HCT116 (cell line): Measurements from ENCODE around the gene MSL1. TPM values are rescaled to one million over a fixed set of nuclear protein-coding genes. Genes with fewer than 3 reads are reported as not detected.

ENCODE experiments used
- ATAC-seq: fragments of 200-7000 bp; cut with Tn5 transposase; 2 replicates; pipeline ENCODE4 v1.9.1; 2020; ENCODE audit warnings: mild to moderate bottlenecking, moderate library complexity
- BruUV-seq: library from RNA; stranded (reverse); fragments of 400-500 nt; replicated peaks from 2 replicates; lab custom pipeline; 2021; lab: Mats Ljungman, UMichigan
- CTCF ChIA-PET: fragments of 300-600 bp; sonication (Branson Sonifier 250); formaldehyde crosslinking; loops from one replicate; lab custom pipeline; 2021; ENCODE audit warnings: antibody characterized with exemption; lab: Charles Lee
- POLR2A ChIA-PET: fragments of 300-600, 350-600 bp; sonication (Branson Sonifier 250); formaldehyde crosslinking; loops from one replicate; lab custom pipeline; 2021; ENCODE audit warnings: antibody characterized with exemption; lab: Charles Lee
- RAD21 ChIA-PET, 2 experiments: fragments of 300-600 bp; sonication (Branson Sonifier 250); formaldehyde crosslinking; loops; one replicate each; lab custom pipeline; 2023; ENCODE audit warnings: low total read pairs in 2 of 2; ENCODE audit not compliant: uncharacterized antibody in 2 of 2, unreplicated experiment in 2 of 2, low non-redundant PET in 1 of 2; lab: Charles Lee
- DNase-seq: peaks from one replicate; pipeline ENCODE4 v3.0.0-alpha.2; 2010; ENCODE audit warnings: low read depth, low spot score
- H2AFZ ChIP-seq: fragments of 200-600 bp; shearing (Covaris generic), sonication (generic); 2 replicates; pipeline ENCODE4 v1.6.1; 2017; ENCODE audit warnings: low read depth, mixed run types, mixed read lengths, antibody characterized with exemption, low read length; ENCODE audit not compliant: poor library complexity, severe bottlenecking
- H3K27ac ChIP-seq: 2 replicates; pipeline ENCODE4 v1.5.1; 2012; ENCODE audit warnings: low read depth, low read length
- H3K27me3 ChIP-seq: fragments of 200-600 bp; sonication (generic); 2 replicates; pipeline ENCODE4 v1.6.1; 2016; ENCODE audit warnings: mixed run types, low read length, mixed read lengths; ENCODE audit not compliant: insufficient read depth
- H3K36me3 ChIP-seq, 2 experiments: fragments of 200-500 bp in 1 of 2; fragments of 200-600 bp in 1 of 2; sonication (Bioruptor generic) in 1 of 2; sonication (generic) in 1 of 2; 2 replicates each; pipeline versions ENCODE4 v1.5.1 to v1.6.1; 2014 to 2016; ENCODE audit warnings: low read length in 2 of 2, inconsistent platforms in 1 of 2, mixed read lengths in 1 of 2, mixed run types in 1 of 2; ENCODE audit not compliant: insufficient read depth in 2 of 2, control insufficient read depth in 1 of 2
- H3K4me1 ChIP-seq, 2 experiments: fragments of 200-600 bp in 1 of 2; sonication (generic) in 1 of 2; 2 replicates each; pipeline versions ENCODE4 v1.5.1 to v1.6.1; 2012 to 2017; ENCODE audit warnings: low read length in 2 of 2, inconsistent platforms in 1 of 2, mild to moderate bottlenecking in 1 of 2, mixed read lengths in 1 of 2, mixed run types in 1 of 2, moderate library complexity in 1 of 2; ENCODE audit not compliant: insufficient read depth in 2 of 2, control insufficient read depth in 1 of 2
- H3K4me2 ChIP-seq: fragments of 200-600 bp; sonication (generic); 2 replicates; pipeline ENCODE4 v1.6.1; 2017; ENCODE audit warnings: mixed run types, low read length, mixed read lengths
- H3K4me3 ChIP-seq, 2 experiments: fragments of 200-600 bp in 1 of 2; sonication (generic) in 1 of 2; replicated peaks in 1 of 2; 2 replicates each; pipeline ENCODE4 v1.5.1; 2011 to 2016; ENCODE audit warnings: low read length in 2 of 2, control low read depth in 1 of 2, low read depth in 1 of 2, mild to moderate bottlenecking in 1 of 2, mixed read lengths in 1 of 2, mixed run types in 1 of 2
- H3K79me2 ChIP-seq: fragments of 200-600 bp; sonication (generic); 2 replicates; pipeline ENCODE4 v1.6.1; 2017; ENCODE audit warnings: mild to moderate bottlenecking, mixed run types, low read length, moderate library complexity, mixed read lengths; ENCODE audit not compliant: insufficient read depth
- H3K9ac ChIP-seq: fragments of 200-600 bp; sonication (generic); 2 replicates; pipeline ENCODE4 v1.6.1; 2016; ENCODE audit warnings: low read length, mixed read lengths
- H3K9me2 ChIP-seq: fragments of 200-600 bp; sonication (generic), shearing (Covaris generic); 2 replicates; pipeline ENCODE4 v1.6.1; 2017; ENCODE audit warnings: mixed run types, mild to moderate bottlenecking, moderate library complexity; ENCODE audit not compliant: insufficient read depth
- H3K9me3 ChIP-seq, 2 experiments: fragments of 200-500 bp in 1 of 2; fragments of 200-600 bp in 1 of 2; sonication (Bioruptor generic) in 1 of 2; sonication (generic) in 1 of 2; 2 replicates each; pipeline ENCODE4 v1.6.1; 2014 to 2017; ENCODE audit warnings: low read length in 2 of 2, mixed read lengths in 2 of 2, inconsistent platforms in 1 of 2, low read depth in 1 of 2, mild to moderate bottlenecking in 1 of 2, mixed run types in 1 of 2, moderate library complexity in 1 of 2; ENCODE audit not compliant: control insufficient read depth in 1 of 2, insufficient read depth in 1 of 2
- H4K20me1 ChIP-seq: fragments of 200-600 bp; sonication (generic), shearing (Covaris generic); 2 replicates; pipeline ENCODE4 v1.6.1; 2017; ENCODE audit warnings: mixed run types, mild to moderate bottlenecking, moderate library complexity; ENCODE audit not compliant: insufficient read depth
- ATF3 ChIP-seq: IDR thresholded peaks from 2 replicates; pipeline ENCODE4 v1.6.1; 2012
- CBX3 ChIP-seq: IDR thresholded peaks from 2 replicates; pipeline ENCODE4 v1.6.1; 2012; ENCODE audit warnings: low read depth
- EGR1 ChIP-seq: IDR thresholded peaks from 2 replicates; pipeline ENCODE4 v1.6.1; 2012; ENCODE audit warnings: low read depth
- EZH2 ChIP-seq: fragments of 200-600 bp; sonication (generic); IDR thresholded peaks from 2 replicates; pipeline ENCODE4 v1.6.1; 2017; ENCODE audit warnings: antibody characterized with exemption, mixed run types
- EZH2phosphoT487 ChIP-seq: fragments of 200-600 bp; IDR thresholded peaks from 2 replicates; pipeline ENCODE4 v1.6.1; 2018; ENCODE audit warnings: antibody characterized with exemption, borderline replicate concordance
- JUND ChIP-seq: IDR thresholded peaks from 2 replicates; pipeline ENCODE4 v1.6.1; 2012
- POLR2A ChIP-seq: IDR thresholded peaks from 2 replicates; pipeline ENCODE4 v1.7.0; 2011; ENCODE audit warnings: borderline replicate concordance; ENCODE audit not compliant: insufficient read depth, insufficient read length; ENCODE audit errors: extremely low read depth
- POLR2AphosphoS5 ChIP-seq: IDR thresholded peaks from 2 replicates; pipeline ENCODE4 v1.6.1; 2011; ENCODE audit warnings: mild to moderate bottlenecking, low read depth, low read length, moderate library complexity
- RAD21 ChIP-seq: IDR thresholded peaks from 2 replicates; pipeline ENCODE4 v1.6.1; 2012; ENCODE audit warnings: low read depth, mild to moderate bottlenecking
- SP1 ChIP-seq: IDR thresholded peaks from 2 replicates; pipeline ENCODE4 v1.6.1; 2012; ENCODE audit warnings: low read depth
- SRF ChIP-seq: IDR thresholded peaks from 2 replicates; pipeline ENCODE4 v1.6.1; 2012; ENCODE audit warnings: low read depth
- TCF7L2 ChIP-seq: IDR thresholded peaks from 2 replicates; pipeline ENCODE4 v1.7.0; 2011; ENCODE audit warnings: borderline replicate concordance, inconsistent platforms; ENCODE audit not compliant: insufficient read depth, insufficient read length; ENCODE audit errors: extremely low read depth
- ZFX ChIP-seq: fragments of 450-650 bp; IDR thresholded peaks from 2 replicates; pipeline ENCODE4 v1.6.1; 2017
- intact Hi-C: fragments of 100-400 bp; cut with micrococcal nuclease; formaldehyde crosslinking; loops from 2 replicates; pipeline ENCODE4 v1.10.0; 2022
- total RNA-seq: library from RNA; stranded (reverse); gene quantifications from one replicate; pipeline ENCODE4 v1.2.1, GENCODE V29; 2021; ENCODE audit not compliant: unreplicated experiment
- TF ChIP-seq, protein P1 (sequence below): IDR thresholded peaks from 2 replicates; pipeline ENCODE4 v1.6.1; 2012
- TF ChIP-seq, protein P2 (sequence below): IDR thresholded peaks from 2 replicates; pipeline ENCODE4 v1.6.1; 2011; ENCODE audit warnings: mild to moderate bottlenecking, low read length, moderate library complexity; ENCODE audit not compliant: insufficient replicate concordance; ENCODE audit errors: extremely low read depth

Gene MSL1
- total RNA-seq, 1 experiment from 2014 or later = 67.2 TPM

- ChIA-PET RAD21 (no interaction called here), CTCF (no interaction called here), POLR2A (no interaction called here)
- DNase-seq (no peak), ATAC-seq (no peak)
- no peak overlapping the region for H2AFZ ChIP-seq
- peaks cover 22 to 35% of the 10 kb centered on the region in 2 experiments for H3K36me3 ChIP-seq
- no peaks in the 10 kb centered on the region for H3K9me3 ChIP-seq
- no peaks in the 10 kb centered on the region for H3K27me3 ChIP-seq
- no peaks in the 10 kb centered on the region for H3K4me1 ChIP-seq
- no peaks in the 10 kb centered on the region for H4K20me1 ChIP-seq
- no peak overlapping the region for H3K4me3 ChIP-seq
- no peak overlapping the region for H3K4me2 ChIP-seq
- no peaks in the 10 kb centered on the region for H3K9me2 ChIP-seq
- no TSS peak for BruUV-seq
- H3K9ac ChIP-seq = no peak overlapping the region
- H3K27ac ChIP-seq = no peak overlapping the region
- intact Hi-C loops = no loop called here
- peaks cover 66% of the 10 kb centered on the region for H3K79me2 ChIP-seq
- TF ChIP-seq SRF (no peak), POLR2AphosphoS5 (no peak), RAD21 (no peak), JUND (no peak), SP1 (no peak), ZFX (no peak), POLR2A (no peak), EGR1 (no peak), EZH2 (no peak), EZH2phosphoT487 (no peak), TCF7L2 (no peak), CBX3 (no peak), ATF3 (no peak)
- TF ChIP-seq, protein P1, sequence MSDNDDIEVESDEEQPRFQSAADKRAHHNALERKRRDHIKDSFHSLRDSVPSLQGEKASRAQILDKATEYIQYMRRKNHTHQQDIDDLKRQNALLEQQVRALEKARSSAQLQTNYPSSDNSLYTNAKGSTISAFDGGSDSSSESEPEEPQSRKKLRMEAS = no peak
- TF ChIP-seq, protein P2, sequence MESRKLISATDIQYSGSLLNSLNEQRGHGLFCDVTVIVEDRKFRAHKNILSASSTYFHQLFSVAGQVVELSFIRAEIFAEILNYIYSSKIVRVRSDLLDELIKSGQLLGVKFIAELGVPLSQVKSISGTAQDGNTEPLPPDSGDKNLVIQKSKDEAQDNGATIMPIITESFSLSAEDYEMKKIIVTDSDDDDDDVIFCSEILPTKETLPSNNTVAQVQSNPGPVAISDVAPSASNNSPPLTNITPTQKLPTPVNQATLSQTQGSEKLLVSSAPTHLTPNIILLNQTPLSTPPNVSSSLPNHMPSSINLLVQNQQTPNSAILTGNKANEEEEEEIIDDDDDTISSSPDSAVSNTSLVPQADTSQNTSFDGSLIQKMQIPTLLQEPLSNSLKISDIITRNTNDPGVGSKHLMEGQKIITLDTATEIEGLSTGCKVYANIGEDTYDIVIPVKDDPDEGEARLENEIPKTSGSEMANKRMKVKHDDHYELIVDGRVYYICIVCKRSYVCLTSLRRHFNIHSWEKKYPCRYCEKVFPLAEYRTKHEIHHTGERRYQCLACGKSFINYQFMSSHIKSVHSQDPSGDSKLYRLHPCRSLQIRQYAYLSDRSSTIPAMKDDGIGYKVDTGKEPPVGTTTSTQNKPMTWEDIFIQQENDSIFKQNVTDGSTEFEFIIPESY = no peak
Measured at GRCh38 chr17:40157973-40158372, 36.2 kb downstream of the MSL1 start.
